Activated CD8-positive, alpha-beta memory T cell treated with anti-CD3 and anti-CD28 coated beads, Interleukin-2, amount 50 U/mL, for 48 hours (primary cell): ENCODE results near the gene C15orf61.

ENCODE experiments used
- DNase-seq: peaks from one replicate; pipeline ENCODE4 v3.0.0-alpha.2; 2020

The C15orf61 gene

GRCh38 chr15:67551207-67551743 is 30.3 kb downstream of the C15orf61 start:
- DNase-seq, result no peak

DNA sequence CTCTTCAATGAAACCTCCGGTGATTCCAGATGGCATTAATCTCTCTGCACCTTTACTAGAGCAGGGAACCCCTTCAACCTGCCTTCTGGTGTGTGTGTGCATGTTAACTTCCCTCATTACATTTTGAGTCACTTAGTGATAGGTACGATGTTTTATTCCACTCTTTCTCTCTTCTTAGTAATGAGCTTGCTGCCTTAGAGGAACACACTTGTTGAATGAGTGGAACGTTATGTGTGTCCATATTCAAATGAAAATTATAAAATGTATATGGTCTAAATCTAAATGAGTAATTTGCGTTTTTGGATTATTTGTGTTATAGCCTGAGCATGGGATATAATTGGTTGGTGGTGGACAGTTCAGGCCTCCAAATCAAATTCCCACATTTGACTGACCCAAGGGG is 33.6 kb downstream of the C15orf61 start:
- no peak for DNase-seq

- no peak for DNase-seq
Observed at GRCh38 chr15:67556976-67557570, 36.1 kb downstream of the C15orf61 start.

DNA sequence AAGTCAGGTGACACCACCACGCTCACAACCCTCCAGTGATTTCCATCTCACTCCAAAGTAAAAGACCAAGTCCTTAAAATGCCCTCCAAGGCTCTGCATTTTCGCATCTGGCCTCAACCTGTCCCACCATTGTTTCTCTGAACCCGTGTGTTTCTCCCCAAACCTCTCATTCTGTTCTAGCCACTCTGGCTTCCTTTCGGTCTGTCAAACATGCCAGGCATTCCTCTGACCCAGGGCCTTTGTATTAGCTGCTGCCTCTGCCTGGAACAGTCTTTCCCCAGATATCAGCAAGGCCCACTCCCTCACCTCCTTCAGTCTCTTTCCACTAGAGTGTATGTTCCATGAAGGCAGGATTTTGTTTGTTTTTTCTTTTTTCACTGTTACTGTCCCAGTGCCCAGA is 37.6 kb downstream of the C15orf61 start:
- no peak for DNase-seq

DNA sequence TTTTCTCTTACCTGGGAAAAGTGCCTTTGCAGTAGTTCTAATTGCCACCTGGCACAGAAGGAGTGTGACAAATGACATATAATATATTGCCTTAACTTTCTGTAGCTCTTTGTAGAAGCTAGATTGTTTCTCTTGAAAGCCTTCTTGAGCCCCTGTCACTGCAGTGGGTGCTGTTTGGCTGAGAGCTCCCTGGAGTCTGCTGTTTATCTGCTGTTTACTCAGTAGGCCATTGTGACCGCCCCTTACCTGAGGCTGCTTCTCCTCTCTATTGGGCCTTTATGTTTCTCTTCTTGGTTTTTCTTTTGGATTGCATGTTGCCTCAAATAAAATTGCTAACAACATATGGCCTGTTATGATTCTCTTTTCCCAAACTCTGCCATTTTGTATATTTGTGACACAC is 38.2 kb downstream of the C15orf61 start:
- DNase-seq, result no peak

- no peak for DNase-seq
Observed at GRCh38 chr15:67559576-67559975, 38.6 kb downstream of the C15orf61 start.

DNA sequence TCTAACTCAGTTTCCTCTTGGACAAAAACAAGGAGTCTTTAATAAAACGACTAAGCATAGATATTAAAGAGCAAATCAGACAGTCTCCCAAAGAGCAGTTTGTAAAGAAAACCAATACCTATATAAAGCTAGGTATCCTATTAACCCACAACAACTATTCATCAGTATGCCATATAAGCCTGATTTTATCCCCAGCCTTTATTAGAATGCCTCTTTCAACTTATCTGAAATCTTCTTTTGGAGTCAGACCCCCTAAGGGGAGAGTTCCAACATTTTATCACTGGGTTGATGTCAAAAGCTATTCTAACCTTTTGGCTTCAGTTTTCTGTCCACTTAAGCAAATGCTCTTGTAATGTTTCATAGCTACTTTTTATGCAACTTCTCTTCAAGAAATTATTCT is 39.4 kb downstream of the C15orf61 start:
- no peak for DNase-seq

GRCh38 chr15:67563092-67563491 is 42.2 kb downstream of the C15orf61 start:
- DNase-seq, result no peak

GRCh38 chr15:67564021-67564967 is 43.4 kb downstream of the C15orf61 start:
- no peak for DNase-seq

DNA sequence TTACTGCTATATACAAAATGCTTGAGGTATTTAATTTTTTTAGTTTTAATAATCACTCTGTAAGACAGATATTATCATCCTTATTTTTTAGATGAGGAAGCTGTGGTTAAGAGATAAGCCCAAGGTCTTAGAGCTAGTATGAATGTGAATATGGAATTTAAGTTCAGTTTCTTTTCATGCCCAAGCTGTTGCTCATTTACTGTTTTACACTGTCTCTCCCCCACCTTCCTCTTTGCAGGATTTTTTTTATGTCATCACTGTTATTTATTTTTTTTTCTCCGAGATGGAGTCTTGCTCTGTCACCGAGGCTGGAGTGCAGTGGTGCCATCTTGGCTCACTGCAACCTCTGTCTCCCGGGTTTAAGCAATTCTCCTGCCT is 44.0 kb downstream of the C15orf61 start:
- no peak for DNase-seq

DNA sequence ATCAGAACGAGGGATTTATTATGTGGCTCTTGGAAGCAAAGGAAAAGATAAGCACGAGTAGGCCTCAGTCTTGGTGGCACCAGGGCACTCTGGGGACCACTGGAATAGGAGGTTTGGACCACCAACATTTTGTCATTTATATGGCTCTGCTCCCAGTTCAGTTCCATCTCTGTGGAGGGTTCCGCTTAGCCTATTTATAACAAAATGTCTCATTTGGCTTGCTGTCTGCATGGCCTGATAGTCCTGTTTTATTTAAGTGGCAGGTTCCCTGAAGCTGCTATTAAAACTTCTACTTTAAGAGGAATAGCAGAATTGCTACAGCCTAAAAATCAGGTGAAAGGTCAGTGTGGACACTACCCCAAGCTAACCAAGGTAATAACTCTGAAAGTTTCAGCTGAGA is 48.7 kb downstream of the C15orf61 start:
- DNase-seq, result no peak

DNA sequence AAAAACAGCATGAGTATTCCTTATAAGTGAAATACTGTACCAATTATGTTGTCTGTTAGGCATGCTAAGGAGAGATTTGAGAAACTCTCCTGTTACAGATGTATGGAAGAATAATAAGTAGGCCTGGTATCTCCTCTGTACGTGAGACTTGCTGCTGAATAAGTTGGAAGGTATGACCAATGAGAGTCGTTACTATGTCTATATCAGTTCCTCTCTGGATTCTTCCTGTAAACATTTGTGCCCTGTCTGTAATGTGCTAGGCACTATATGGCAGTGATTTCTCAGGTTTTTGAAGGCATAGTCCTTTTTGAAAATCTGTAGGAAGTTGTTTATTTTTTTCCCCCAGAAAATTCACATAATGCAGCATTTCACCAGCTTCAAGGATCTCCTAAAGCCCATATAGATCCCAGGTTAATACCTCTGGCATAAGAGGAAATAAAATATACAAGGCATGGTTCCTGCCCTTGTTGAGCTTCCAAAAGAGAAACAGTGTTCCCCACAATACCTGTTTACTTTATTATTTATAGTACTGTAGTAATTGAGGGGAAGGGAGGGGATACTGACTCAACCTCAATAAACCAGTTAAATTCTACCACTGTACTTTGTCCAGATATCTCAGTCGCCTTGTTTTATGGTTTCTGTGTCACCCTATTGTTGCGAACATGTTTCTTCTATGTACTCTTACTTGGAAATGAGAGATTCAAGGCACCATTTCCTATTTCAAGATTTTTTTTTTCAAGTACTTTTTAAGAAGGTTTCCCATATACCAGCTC is 50.1 kb downstream of the C15orf61 start:
- DNase-seq, result no peak

DNA sequence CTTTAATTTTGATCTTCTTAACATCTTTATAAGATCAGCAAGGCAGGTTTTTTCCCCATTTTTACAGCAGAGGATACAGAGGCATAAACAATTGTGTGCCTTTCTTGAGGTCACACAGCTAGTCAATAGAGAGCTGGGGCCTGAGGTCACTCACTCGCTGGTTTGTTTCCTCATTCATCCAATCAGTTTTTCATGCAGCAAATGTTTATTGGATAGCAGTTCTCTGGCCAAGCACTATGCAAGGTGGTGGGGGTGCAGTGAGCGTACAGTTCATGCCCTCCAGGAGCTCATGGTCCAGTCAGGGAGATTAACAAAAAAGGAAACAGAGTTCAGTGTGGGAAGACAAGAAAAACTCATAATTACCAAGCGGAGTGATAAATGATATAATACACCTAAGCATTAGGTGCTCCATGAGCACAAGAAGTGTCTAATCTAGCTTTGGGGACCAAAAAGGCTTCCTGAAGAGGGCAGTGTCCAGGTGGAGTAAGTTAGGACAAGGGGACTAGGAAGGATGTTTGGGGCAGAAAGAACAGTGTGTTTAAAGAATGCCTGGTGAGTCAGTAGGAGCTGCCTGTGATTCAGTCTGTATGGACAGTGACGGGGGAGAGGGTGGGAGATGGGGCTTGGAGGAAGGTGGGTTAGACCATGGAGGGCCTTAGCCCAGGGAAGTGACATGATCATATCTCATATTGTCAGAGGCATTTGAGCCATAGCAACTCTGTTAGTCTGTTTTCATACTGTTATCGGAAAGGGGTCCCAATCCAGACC is 50.9 kb downstream of the C15orf61 start:
- DNase-seq, result no peak

DNA sequence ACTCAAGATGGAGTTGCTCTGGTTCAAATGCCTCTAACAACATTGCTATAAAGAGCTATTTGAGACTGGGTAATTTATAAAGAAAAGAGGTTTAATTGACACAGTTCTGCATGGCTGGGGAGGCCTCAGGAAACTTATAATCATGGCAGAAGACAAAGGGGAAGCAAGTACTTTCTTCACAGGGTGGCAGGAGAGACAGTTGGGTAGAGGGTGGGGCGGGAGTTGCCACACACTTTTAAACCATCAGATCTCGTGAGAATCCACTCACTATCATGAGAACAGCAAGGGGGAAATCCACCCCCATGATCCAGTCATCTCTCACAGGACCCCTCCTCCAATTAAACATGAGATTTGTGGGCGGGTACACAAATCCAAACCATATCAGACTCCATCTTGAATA is 52.3 kb downstream of the C15orf61 start:
- no peak for DNase-seq

GRCh38 chr15:67575039-67575502 is 54.1 kb downstream of the C15orf61 start:
- no peak for DNase-seq

- DNase-seq, result no peak
Observed at GRCh38 chr15:67578020-67578600, 57.2 kb downstream of the C15orf61 start.

GRCh38 chr15:67579164-67579563 is 58.2 kb downstream of the C15orf61 start:
- DNase-seq, result no peak
